ENCODE results near the gene MAPKAP1.

GRCh38 chr9:125479846-125480615 lies 227.0 kb downstream of the MAPKAP1 start:
- TF ChIP-seq CTCF (conservative IDR thresholded peaks at IDR 0.05; ENCODE audit: low read depth in 2 of 2) (no peak), EZH2phosphoT487 (IDR thresholded peaks at IDR 0.05; ENCODE audit: unreplicated experiment) (no peak), POLR2AphosphoS5 (IDR thresholded peaks at IDR 0.05; ENCODE audit: low read depth) (no peak)

Data from GM23338 (cell line).